Testis (tissue), 5 donors: ENCODE data around the gene DYNLRB2. TPM values are rescaled to one million over a fixed set of nuclear protein-coding genes. Genes with fewer than 3 reads are reported as not detected.
A peak's percentile ranks its signal among the peaks of the same experiment; 100 is the strongest.

Source experiments
- DNase-seq: peaks from one replicate; pipeline ENCODE4 v3.0.0-alpha.2; 2019
- H3K27ac ChIP-seq, 2 donors: fragments of 200-600 bp; sonication (generic); one replicate each; pipeline ENCODE4 v1.5.1; 2019
- H3K27me3 ChIP-seq: fragments of 200-600 bp; sonication (generic); one replicate; pipeline ENCODE4 v1.5.1; 2019
- H3K36me3 ChIP-seq: fragments of 200-600 bp; sonication (generic); one replicate; pipeline ENCODE4 v1.5.1; 2017; ENCODE audit warnings: low read depth; ENCODE audit errors: missing control alignments
- H3K4me1 ChIP-seq: fragments of 200-600 bp; sonication (generic); one replicate; pipeline ENCODE4 v1.5.1; 2019
- H3K4me3 ChIP-seq, 2 donors: fragments of 200-600 bp; sonication (generic); one replicate each; pipeline ENCODE4 v1.5.1; 2017 to 2019
- H3K9me3 ChIP-seq: fragments of 200-600 bp; sonication (generic); one replicate; pipeline ENCODE4 v1.5.1; 2017
- CTCF ChIP-seq, 3 experiments: fragments of 450-650 bp in 2 of 3; fragments of 200-600 bp in 1 of 3; sonication (generic) in 1 of 3; IDR thresholded peaks; one replicate each; pipeline ENCODE4 v1.5.1; 2016 to 2019; ENCODE audit warnings: antibody characterized with exemption in 3 of 3, mild to moderate bottlenecking in 2 of 3, moderate library complexity in 1 of 3
- POLR2A ChIP-seq: fragments of 450-650 bp; IDR thresholded peaks from one replicate; pipeline ENCODE4 v1.6.1; 2017; ENCODE audit warnings: antibody characterized with exemption, mild to moderate bottlenecking, moderate library complexity
- WGBS, 2 donors: methylation state at CpG; one replicate each; pipeline ENCODE4 v1.1.5; 2018; 5-methylcytosine and 5-hydroxymethylcytosine counted together
- intact Hi-C: fragments of 100-400 bp; cut with DNase I; formaldehyde crosslinking; loops from one replicate; pipeline ENCODE4 v1.15.1; 2023; ENCODE audit warnings: low total_unique reads
- long read RNA-seq, 2 donors: transcript quantifications; one replicate each; lab custom pipeline, GENCODE V29; 2026
- polyA plus RNA-seq: library from polyadenylated mRNA; stranded (reverse); fragments of 350-450 nt; fragmentation: Illumina TruSeq; extraction: RNeasy Lipid Tissue Mini Kit (QIAGEN cat#74804); gene quantifications from one replicate; pipeline ENCODE4 v1.2.3, GENCODE V29; 2014; ENCODE audit warnings: low read depth, low replicate concordance; ENCODE audit not compliant: insufficient read depth
- total RNA-seq, 2 donors: library from RNA; depleted of rRNA; stranded (reverse); fragments of >200 nt; gene quantifications; one replicate each; pipeline ENCODE4 v1.2.3, GENCODE V29; 2016

DYNLRB2 gene
- 100 to 1,000 TPM in 1 of 2 donors, 10 to 100 TPM in 1; 95.3 to 153 TPM for total RNA-seq
- 436 TPM for polyA plus RNA-seq
- long read RNA-seq, donor 1, partial matches to known transcripts = 0 of 1 reads
- long read RNA-seq, donor 1, other reads (novel, unspliced or antisense) = 0 of 1 reads
- long read RNA-seq, donor 2, partial matches to known transcripts = 0 of 1 reads
- long read RNA-seq, donor 2, other reads (novel, unspliced or antisense) = 0 of 1 reads

GRCh38 chr16:80540516-80541305 lies at the start of gene DYNLRB2:
DYNLRB2 (plus strand) TSS chr16:80540993; CDS start chr16:80541077, 84 bp downstream.
- Histone ChIP-seq H3K27ac (peak within 1 kb of the TSS; percentile 5 to 82), H3K9me3 (no peaks in the 10 kb centered on the region), H3K27me3 (no peaks in the 10 kb centered on the region), H3K36me3 (no peaks in the 10 kb centered on the region), H3K4me1 (no peaks in the 10 kb centered on the region), H3K4me3 (peak within 1 kb of the TSS; percentile 78 to 80)
- WGBS, 2 donors = 2 to 3% methylated on average over 23 to 51 of the region's 55 CpGs
- DNase-seq = peak; percentile 94
- TF ChIP-seq POLR2A (no peak), CTCF (IDR thresholded peaks at IDR 0.05) (peak in 1 of 3 experiments; percentile 13)
- intact Hi-C loops = no loop called here

GRCh38 chr16:80500116-80500859 lies 40.5 kb upstream of the DYNLRB2 start:
- no peak for TF ChIP-seq POLR2A
- TF ChIP-seq CTCF (IDR thresholded peaks at IDR 0.05) = no peak
- H3K4me1 ChIP-seq = no peaks in the 10 kb centered on the region
- no peaks in the 10 kb centered on the region for H3K36me3 ChIP-seq
- intact Hi-C loops = no loop called here
- no peaks in the 10 kb centered on the region for H3K9me3 ChIP-seq
- no peaks in the 10 kb centered on the region for H3K27me3 ChIP-seq
- no peak for DNase-seq
- H3K27ac ChIP-seq = no peak overlapping the region
- no peak overlapping the region for H3K4me3 ChIP-seq
- WGBS, 2 donors = 81 to 85% methylated on average over 11 of the region's 11 CpGs

- Histone ChIP-seq H3K27me3 (no peaks in the 10 kb centered on the region), H3K4me3 (no peak overlapping the region), H3K4me1 (no peaks in the 10 kb centered on the region), H3K27ac (no peak overlapping the region), H3K9me3 (no peaks in the 10 kb centered on the region), H3K36me3 (no peaks in the 10 kb centered on the region)
- WGBS, 2 donors = 91 to 92% methylated on average over 3 of the region's 3 CpGs
- no peak for DNase-seq
- intact Hi-C loops = no loop called here
- no peak for TF ChIP-seq CTCF (IDR thresholded peaks at IDR 0.05)
- TF ChIP-seq POLR2A = no peak
Measured at GRCh38 chr16:80500961-80501525, 39.8 kb upstream of the DYNLRB2 start.

- no peak overlapping the region for H3K27ac ChIP-seq
- 72 to 84% methylated on average over 2 of the region's 2 CpGs for WGBS, 2 donors
- H3K4me3 ChIP-seq = no peak overlapping the region
- no peak for TF ChIP-seq POLR2A
- TF ChIP-seq CTCF (IDR thresholded peaks at IDR 0.05) = no peak
- H3K27me3 ChIP-seq = no peaks in the 10 kb centered on the region
- H3K4me1 ChIP-seq = no peaks in the 10 kb centered on the region
- intact Hi-C loops = no loop called here
- DNase-seq = no peak
- no peaks in the 10 kb centered on the region for H3K9me3 ChIP-seq
- H3K36me3 ChIP-seq = no peaks in the 10 kb centered on the region
Measured at GRCh38 chr16:80503107-80503506, 37.7 kb upstream of the DYNLRB2 start.
